Loucy (cell line): Measurements from ENCODE around the gene ARHGAP35.

Experiments
- CTCF ChIP-seq: fragments of 200-600 bp; sonication (generic); conservative IDR thresholded peaks from 2 replicates; pipeline ENCODE4 v1.5.1; 2014; ENCODE audit warnings: mild to moderate bottlenecking, antibody characterized with exemption, low read length
- EZH2phosphoT487 ChIP-seq: fragments of 200-600 bp; IDR thresholded peaks from 2 replicates; pipeline ENCODE4 v1.6.1; 2018; ENCODE audit warnings: antibody characterized with exemption, mild to moderate bottlenecking, moderate library complexity, borderline replicate concordance

- no peak for TF ChIP-seq CTCF
- TF ChIP-seq EZH2phosphoT487, result no peak
These were observed at the start of gene ARHGAP35 for GRCh38 chr19:46860846-46861690.
